ES-I3 (cell line): ENCODE results near the gene CDKN2AIPNL.

Experiments
- H3K36me3 ChIP-seq: 2 replicates; pipeline ENCODE4 v1.6.1; 2013; ENCODE audit warnings: mild to moderate bottlenecking, low read length, control low read depth, moderate library complexity; ENCODE audit not compliant: insufficient read depth
- H3K4me1 ChIP-seq: 2 replicates; pipeline ENCODE4 v1.6.1; 2013; ENCODE audit warnings: mild to moderate bottlenecking, control low read depth, low read length; ENCODE audit not compliant: insufficient read depth
- H3K9ac ChIP-seq: 2 replicates; pipeline ENCODE4 v1.6.1; 2013; ENCODE audit warnings: low read depth, mild to moderate bottlenecking, low read length, moderate library complexity
- H3K9me3 ChIP-seq: 2 replicates; pipeline ENCODE4 v1.6.1; 2013; ENCODE audit warnings: mild to moderate bottlenecking, low read length, moderate library complexity; ENCODE audit not compliant: control insufficient read depth, insufficient read depth

The CDKN2AIPNL gene

GRCh38 chr5:134447815-134448520 is 36.3 kb upstream of the CDKN2AIPNL start:
- no peak overlapping the region for H3K9ac ChIP-seq

GRCh38 chr5:134446938-134447337 is 35.3 kb upstream of the CDKN2AIPNL start:
- Histone ChIP-seq H3K4me1 (peaks cover 8% of the 10 kb centered on the region), H3K9ac (no peak overlapping the region), H3K9me3 (no peaks in the 10 kb centered on the region), H3K36me3 (0 out of 2 replicates have a peak, but pooled peaks cover 3% of the 10 kb centered on the region)

More at GRCh38 chr5:134447815-134448520, 36.3 kb upstream of the CDKN2AIPNL start:
- peaks cover 8% of the 10 kb centered on the region for H3K4me1 ChIP-seq
- H3K36me3 ChIP-seq: 0 out of 2 replicates have a peak, but pooled peaks cover 3% of the 10 kb centered on the region
- no peaks in the 10 kb centered on the region for H3K9me3 ChIP-seq

- 0 out of 2 replicates have a peak, but pooled peaks cover 3% of the 10 kb centered on the region for H3K36me3 ChIP-seq
- H3K9me3 ChIP-seq: no peaks in the 10 kb centered on the region
- H3K9ac ChIP-seq: no peak overlapping the region
- H3K4me1 ChIP-seq: peaks cover 11% of the 10 kb centered on the region
Observed at GRCh38 chr5:134445856-134446818, 34.5 kb upstream of the CDKN2AIPNL start.

GRCh38 chr5:134444941-134445471 is 33.3 kb upstream of the CDKN2AIPNL start:
- H3K4me1 ChIP-seq: peaks cover 18% of the 10 kb centered on the region
- H3K9me3 ChIP-seq: no peaks in the 10 kb centered on the region
- 0 out of 2 replicates have a peak, but pooled peaks cover 3% of the 10 kb centered on the region for H3K36me3 ChIP-seq
- H3K9ac ChIP-seq: no peak overlapping the region

GRCh38 chr5:134440201-134440755 is 28.6 kb upstream of the CDKN2AIPNL start:
- Histone ChIP-seq H3K9me3 (no peaks in the 10 kb centered on the region), H3K9ac (no peak overlapping the region), H3K4me1 (peaks cover 32% of the 10 kb centered on the region), H3K36me3 (peaks cover 6% of the 10 kb centered on the region; the same call in 1 of the 2 replicates)

- Histone ChIP-seq H3K4me1 (peaks cover 32% of the 10 kb centered on the region), H3K9ac (no peak overlapping the region), H3K9me3 (no peaks in the 10 kb centered on the region), H3K36me3 (peaks cover 6% of the 10 kb centered on the region; the same call in 1 of the 2 replicates)
Observed at GRCh38 chr5:134439210-134439654, 27.6 kb upstream of the CDKN2AIPNL start.

- H3K4me1 ChIP-seq: peaks cover 34% of the 10 kb centered on the region
- H3K36me3 ChIP-seq: peaks cover 4% of the 10 kb centered on the region; the same call in 1 of the 2 replicates
- no peak overlapping the region for H3K9ac ChIP-seq
- no peaks in the 10 kb centered on the region for H3K9me3 ChIP-seq
Observed at GRCh38 chr5:134438721-134439123, 27.0 kb upstream of the CDKN2AIPNL start.

GRCh38 chr5:134437847-134438581 is 26.3 kb upstream of the CDKN2AIPNL start:
- H3K4me1 ChIP-seq: peaks cover 41% of the 10 kb centered on the region
- H3K9ac ChIP-seq: no peak overlapping the region
- H3K9me3 ChIP-seq: no peaks in the 10 kb centered on the region
- H3K36me3 ChIP-seq: peaks cover 4% of the 10 kb centered on the region; the same call in 1 of the 2 replicates

- Histone ChIP-seq H3K9ac (no peak overlapping the region), H3K9me3 (no peaks in the 10 kb centered on the region), H3K36me3 (peaks cover 4% of the 10 kb centered on the region; the same call in 1 of the 2 replicates), H3K4me1 (peaks cover 47% of the 10 kb centered on the region)
Observed at GRCh38 chr5:134437340-134437846, 25.7 kb upstream of the CDKN2AIPNL start.

- H3K9me3 ChIP-seq: no peaks in the 10 kb centered on the region
- H3K4me1 ChIP-seq: peaks cover 42% of the 10 kb centered on the region
- no peak overlapping the region for H3K9ac ChIP-seq
- peaks cover 4% of the 10 kb centered on the region; the same call in 1 of the 2 replicates for H3K36me3 ChIP-seq
Observed at GRCh38 chr5:134436523-134437339, 25.1 kb upstream of the CDKN2AIPNL start.

GRCh38 chr5:134435560-134435959 is 23.9 kb upstream of the CDKN2AIPNL start:
- Histone ChIP-seq H3K4me1 (peaks cover 38% of the 10 kb centered on the region), H3K9ac (no peak overlapping the region), H3K9me3 (no peaks in the 10 kb centered on the region), H3K36me3 (peaks cover 4% of the 10 kb centered on the region; the same call in 1 of the 2 replicates)

- Histone ChIP-seq H3K36me3 (peaks cover 4% of the 10 kb centered on the region; the same call in 1 of the 2 replicates), H3K9me3 (no peaks in the 10 kb centered on the region), H3K9ac (no peak overlapping the region), H3K4me1 (peaks cover 34% of the 10 kb centered on the region)
Observed at GRCh38 chr5:134432677-134433359, 21.1 kb upstream of the CDKN2AIPNL start.
